COLO668 (cell line): Measurements from ENCODE around the gene PPT1.

Source experiments
- DNase-seq: peaks from one replicate; lab custom pipeline; 2025; ENCODE audit not compliant: unreplicated experiment; lab: John Stamatoyannopoulos, UW

The PPT1 gene

GRCh38 chr1:40096977-40097782 lies at the start of gene PPT1:
PPT1 (minus strand) TSS chr1:40097252; CDS start chr1:40097238, 14 bp downstream.
- no peak for DNase-seq

GRCh38 chr1:40143891-40144575 lies 47.0 kb upstream of the PPT1 start:
- DNase-seq = peak; percentile 100

- no peak for DNase-seq
Observed at GRCh38 chr1:40141878-40142535, 45.0 kb upstream of the PPT1 start.

- DNase-seq = no peak
Observed at GRCh38 chr1:40140211-40140973, 43.3 kb upstream of the PPT1 start.

- DNase-seq = no peak
Observed at GRCh38 chr1:40133839-40134238, 36.8 kb upstream of the PPT1 start.

- DNase-seq = no peak
Observed at GRCh38 chr1:40133312-40133665, 36.2 kb upstream of the PPT1 start.

GRCh38 chr1:40132383-40133311 lies 35.6 kb upstream of the PPT1 start:
- DNase-seq = no peak

- DNase-seq = no peak
Observed at GRCh38 chr1:40130892-40131291, 33.8 kb upstream of the PPT1 start.

GRCh38 chr1:40122855-40123254 lies 25.8 kb upstream of the PPT1 start:
- DNase-seq = no peak

GRCh38 chr1:40120128-40120527 lies 23.1 kb upstream of the PPT1 start:
- DNase-seq = no peak

GRCh38 chr1:40114400-40114799 lies 17.3 kb upstream of the PPT1 start:
- DNase-seq = no peak

GRCh38 chr1:40110389-40110788 lies 13.3 kb upstream of the PPT1 start:
- DNase-seq = no peak

GRCh38 chr1:40107290-40107959 lies 10.4 kb upstream of the PPT1 start:
- no peak for DNase-seq

- no peak for DNase-seq
Observed at GRCh38 chr1:40105028-40105427, 8.0 kb upstream of the PPT1 start.

- no peak for DNase-seq
Observed at GRCh38 chr1:40102896-40103295, 5.8 kb upstream of the PPT1 start.

- no peak for DNase-seq
Observed at GRCh38 chr1:40102038-40102437, 5.0 kb upstream of the PPT1 start.

- no peak for DNase-seq
Observed at GRCh38 chr1:40096646-40096976, 441 bp downstream of the PPT1 start.

- no peak for DNase-seq
Observed at GRCh38 chr1:40095806-40096205, 1.2 kb downstream of the PPT1 start.

- no peak for DNase-seq
Observed at GRCh38 chr1:40094466-40095110, 2.5 kb downstream of the PPT1 start.
